Ishikawa (cell line): ENCODE data around the gene LRRC14B.

Experiments used
- CEBPB ChIP-seq: IDR thresholded peaks from 2 replicates; pipeline ENCODE4 v1.6.1; 2012
- CREB1 ChIP-seq: IDR thresholded peaks from 2 replicates; pipeline ENCODE4 v1.6.1; 2012; ENCODE audit warnings: low read depth
- EGR1 ChIP-seq: IDR thresholded peaks from 2 replicates; pipeline ENCODE4 v1.6.1; 2012
- EP300 ChIP-seq: IDR thresholded peaks from 2 replicates; pipeline ENCODE4 v1.6.1; 2012; ENCODE audit warnings: borderline replicate concordance
- FOXM1 ChIP-seq: IDR thresholded peaks from 2 replicates; pipeline ENCODE4 v1.6.1; 2012; ENCODE audit warnings: low read depth, borderline replicate concordance
- NFIC ChIP-seq: IDR thresholded peaks from 2 replicates; pipeline ENCODE4 v1.6.1; 2012
- RAD21 ChIP-seq: IDR thresholded peaks from 2 replicates; pipeline ENCODE4 v1.6.1; 2012; ENCODE audit warnings: low read depth
- TAF1 ChIP-seq: IDR thresholded peaks from 2 replicates; pipeline ENCODE4 v1.6.1; 2012; ENCODE audit warnings: low read depth, mild to moderate bottlenecking
- TCF12 ChIP-seq: IDR thresholded peaks from 2 replicates; pipeline ENCODE4 v1.6.1; 2012; ENCODE audit warnings: low read depth
- TEAD4 ChIP-seq: IDR thresholded peaks from 2 replicates; pipeline ENCODE4 v1.6.1; 2012
- YY1 ChIP-seq: IDR thresholded peaks from 2 replicates; pipeline ENCODE4 v1.6.1; 2012; ENCODE audit warnings: low read depth
- ZBTB7A ChIP-seq: IDR thresholded peaks from 2 replicates; pipeline ENCODE4 v1.6.1; 2012; ENCODE audit warnings: low read depth
- TF ChIP-seq, protein P1 (sequence below): IDR thresholded peaks from 2 replicates; pipeline ENCODE4 v1.6.1; 2012
- TF ChIP-seq, protein P2 (sequence below): IDR thresholded peaks from 2 replicates; pipeline ENCODE4 v1.6.1; 2012; ENCODE audit warnings: low read depth, mild to moderate bottlenecking
- TF ChIP-seq, protein P3 (sequence below): IDR thresholded peaks from 2 replicates; pipeline ENCODE4 v1.6.1; 2012

LRRC14B gene

DNA sequence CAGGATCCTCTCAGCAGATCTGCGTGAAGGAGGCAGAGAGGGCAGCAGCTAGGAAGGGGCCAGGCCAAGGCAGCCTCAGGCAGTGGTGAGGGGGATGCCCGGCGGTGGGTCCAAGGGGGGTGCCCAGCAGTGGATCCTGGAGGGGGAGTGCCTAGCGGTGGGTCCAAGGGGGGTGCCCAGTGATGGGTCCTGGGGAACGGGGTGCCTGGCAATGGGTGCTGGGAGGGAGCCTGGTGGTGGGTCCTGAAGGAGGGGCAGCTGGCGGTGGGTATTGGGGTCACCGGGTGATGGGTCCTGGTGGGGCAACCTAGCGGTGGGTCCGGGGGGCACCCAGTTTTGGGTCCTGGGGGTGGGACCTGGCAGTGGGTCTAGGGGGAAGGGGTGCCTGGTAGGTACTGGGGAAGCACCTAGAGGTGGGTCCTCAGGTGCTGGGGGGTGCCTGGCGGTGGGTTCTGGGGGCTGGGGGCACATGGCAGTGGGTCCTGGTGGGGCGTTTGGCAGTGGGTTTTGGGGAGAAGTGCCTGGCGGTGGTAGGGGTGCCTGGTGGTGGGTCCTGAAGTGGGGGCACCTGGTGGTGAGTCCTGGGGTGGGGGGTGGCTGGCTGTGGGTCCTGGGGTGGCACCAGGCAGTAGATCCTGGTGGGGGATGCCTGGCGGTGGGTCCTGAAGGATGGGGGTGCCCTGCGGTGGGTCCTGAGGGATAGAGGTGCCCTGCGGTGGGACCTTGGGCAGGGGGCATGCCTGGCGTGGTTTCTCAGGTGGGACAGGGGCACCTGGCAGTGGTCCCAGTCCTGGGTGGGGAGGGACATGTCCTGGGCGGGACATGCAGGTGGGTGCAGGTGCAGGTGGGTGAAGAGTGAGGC lies 1.9 kb downstream of the LRRC14B start:
- no peak for TF ChIP-seq TAF1
- TF ChIP-seq TEAD4, result no peak
- no peak for TF ChIP-seq TCF12
- TF ChIP-seq, protein P1, sequence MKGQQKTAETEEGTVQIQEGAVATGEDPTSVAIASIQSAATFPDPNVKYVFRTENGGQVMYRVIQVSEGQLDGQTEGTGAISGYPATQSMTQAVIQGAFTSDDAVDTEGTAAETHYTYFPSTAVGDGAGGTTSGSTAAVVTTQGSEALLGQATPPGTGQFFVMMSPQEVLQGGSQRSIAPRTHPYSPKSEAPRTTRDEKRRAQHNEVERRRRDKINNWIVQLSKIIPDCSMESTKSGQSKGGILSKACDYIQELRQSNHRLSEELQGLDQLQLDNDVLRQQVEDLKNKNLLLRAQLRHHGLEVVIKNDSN, result no peak
- TF ChIP-seq NFIC, result no peak
- no peak for TF ChIP-seq RAD21
- TF ChIP-seq YY1, result no peak
- no peak for TF ChIP-seq EP300
- no peak for TF ChIP-seq CREB1
- no peak for TF ChIP-seq CEBPB
- no peak for TF ChIP-seq FOXM1
- TF ChIP-seq, protein P2, sequence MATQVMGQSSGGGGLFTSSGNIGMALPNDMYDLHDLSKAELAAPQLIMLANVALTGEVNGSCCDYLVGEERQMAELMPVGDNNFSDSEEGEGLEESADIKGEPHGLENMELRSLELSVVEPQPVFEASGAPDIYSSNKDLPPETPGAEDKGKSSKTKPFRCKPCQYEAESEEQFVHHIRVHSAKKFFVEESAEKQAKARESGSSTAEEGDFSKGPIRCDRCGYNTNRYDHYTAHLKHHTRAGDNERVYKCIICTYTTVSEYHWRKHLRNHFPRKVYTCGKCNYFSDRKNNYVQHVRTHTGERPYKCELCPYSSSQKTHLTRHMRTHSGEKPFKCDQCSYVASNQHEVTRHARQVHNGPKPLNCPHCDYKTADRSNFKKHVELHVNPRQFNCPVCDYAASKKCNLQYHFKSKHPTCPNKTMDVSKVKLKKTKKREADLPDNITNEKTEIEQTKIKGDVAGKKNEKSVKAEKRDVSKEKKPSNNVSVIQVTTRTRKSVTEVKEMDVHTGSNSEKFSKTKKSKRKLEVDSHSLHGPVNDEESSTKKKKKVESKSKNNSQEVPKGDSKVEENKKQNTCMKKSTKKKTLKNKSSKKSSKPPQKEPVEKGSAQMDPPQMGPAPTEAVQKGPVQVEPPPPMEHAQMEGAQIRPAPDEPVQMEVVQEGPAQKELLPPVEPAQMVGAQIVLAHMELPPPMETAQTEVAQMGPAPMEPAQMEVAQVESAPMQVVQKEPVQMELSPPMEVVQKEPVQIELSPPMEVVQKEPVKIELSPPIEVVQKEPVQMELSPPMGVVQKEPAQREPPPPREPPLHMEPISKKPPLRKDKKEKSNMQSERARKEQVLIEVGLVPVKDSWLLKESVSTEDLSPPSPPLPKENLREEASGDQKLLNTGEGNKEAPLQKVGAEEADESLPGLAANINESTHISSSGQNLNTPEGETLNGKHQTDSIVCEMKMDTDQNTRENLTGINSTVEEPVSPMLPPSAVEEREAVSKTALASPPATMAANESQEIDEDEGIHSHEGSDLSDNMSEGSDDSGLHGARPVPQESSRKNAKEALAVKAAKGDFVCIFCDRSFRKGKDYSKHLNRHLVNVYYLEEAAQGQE, result no peak
- TF ChIP-seq, protein P3, sequence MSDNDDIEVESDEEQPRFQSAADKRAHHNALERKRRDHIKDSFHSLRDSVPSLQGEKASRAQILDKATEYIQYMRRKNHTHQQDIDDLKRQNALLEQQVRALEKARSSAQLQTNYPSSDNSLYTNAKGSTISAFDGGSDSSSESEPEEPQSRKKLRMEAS, result no peak
- no peak for TF ChIP-seq ZBTB7A

DNA sequence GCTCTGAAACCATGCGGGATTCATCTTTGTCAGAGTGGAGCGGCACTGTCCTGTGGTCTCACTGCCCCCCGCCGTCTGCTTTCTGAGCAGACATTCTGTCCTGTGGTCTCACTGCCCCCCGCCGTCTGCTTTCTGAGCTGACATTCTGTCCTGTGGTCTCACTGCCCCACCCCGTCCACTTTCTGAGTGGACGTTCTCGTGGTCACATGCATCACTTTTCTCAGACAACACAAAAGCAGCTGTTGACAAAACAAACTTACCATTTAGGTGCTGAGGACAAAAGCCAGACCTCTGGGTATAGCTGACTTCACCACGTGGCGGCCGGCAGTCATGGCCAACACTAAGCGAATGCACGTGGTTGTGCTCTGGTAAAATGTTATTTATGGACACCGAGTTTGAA lies 2.8 kb downstream of the LRRC14B start:
- TF ChIP-seq, protein P2, result no peak
- TF ChIP-seq, protein P1, result no peak
- no peak for TF ChIP-seq NFIC
- TF ChIP-seq RAD21, result no peak
- TF ChIP-seq, protein P3, result no peak
- TF ChIP-seq FOXM1, result no peak
- TF ChIP-seq CREB1, result no peak
- no peak for TF ChIP-seq TAF1
- TF ChIP-seq ZBTB7A, result no peak
- TF ChIP-seq CEBPB, result no peak
- TF ChIP-seq YY1, result no peak

DNA sequence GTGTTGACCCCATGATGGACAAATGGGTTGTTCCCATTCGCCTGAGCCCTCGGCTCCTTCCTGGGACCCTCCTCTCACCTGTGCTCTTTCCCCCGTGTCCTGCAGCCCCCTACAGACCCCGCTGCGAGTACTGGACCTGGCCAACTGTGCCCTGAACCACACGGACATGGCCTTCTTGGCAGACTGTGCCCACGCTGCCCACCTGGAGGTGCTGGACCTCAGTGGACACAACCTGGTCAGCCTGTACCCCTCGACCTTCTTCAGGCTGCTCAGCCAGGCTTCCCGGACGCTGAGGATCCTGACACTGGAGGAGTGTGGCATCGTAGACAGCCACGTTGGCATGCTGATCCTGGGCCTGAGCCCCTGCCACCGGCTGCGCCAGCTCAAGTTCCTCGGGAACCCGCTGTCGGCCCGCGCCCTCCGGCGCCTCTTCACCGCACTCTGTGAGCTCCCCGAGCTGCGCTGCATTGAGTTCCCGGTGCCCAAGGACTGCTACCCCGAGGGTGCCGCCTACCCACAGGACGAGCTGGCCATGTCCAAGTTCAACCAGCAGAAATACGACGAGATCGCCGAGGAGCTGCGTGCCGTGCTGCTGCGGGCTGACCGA lies 3.4 kb downstream of the LRRC14B start:
- TF ChIP-seq YY1 (no peak), ZBTB7A (no peak), TEAD4 (no peak), EGR1 (no peak)
- TF ChIP-seq, protein P2, result no peak
- TF ChIP-seq, protein P3, result no peak

DNA sequence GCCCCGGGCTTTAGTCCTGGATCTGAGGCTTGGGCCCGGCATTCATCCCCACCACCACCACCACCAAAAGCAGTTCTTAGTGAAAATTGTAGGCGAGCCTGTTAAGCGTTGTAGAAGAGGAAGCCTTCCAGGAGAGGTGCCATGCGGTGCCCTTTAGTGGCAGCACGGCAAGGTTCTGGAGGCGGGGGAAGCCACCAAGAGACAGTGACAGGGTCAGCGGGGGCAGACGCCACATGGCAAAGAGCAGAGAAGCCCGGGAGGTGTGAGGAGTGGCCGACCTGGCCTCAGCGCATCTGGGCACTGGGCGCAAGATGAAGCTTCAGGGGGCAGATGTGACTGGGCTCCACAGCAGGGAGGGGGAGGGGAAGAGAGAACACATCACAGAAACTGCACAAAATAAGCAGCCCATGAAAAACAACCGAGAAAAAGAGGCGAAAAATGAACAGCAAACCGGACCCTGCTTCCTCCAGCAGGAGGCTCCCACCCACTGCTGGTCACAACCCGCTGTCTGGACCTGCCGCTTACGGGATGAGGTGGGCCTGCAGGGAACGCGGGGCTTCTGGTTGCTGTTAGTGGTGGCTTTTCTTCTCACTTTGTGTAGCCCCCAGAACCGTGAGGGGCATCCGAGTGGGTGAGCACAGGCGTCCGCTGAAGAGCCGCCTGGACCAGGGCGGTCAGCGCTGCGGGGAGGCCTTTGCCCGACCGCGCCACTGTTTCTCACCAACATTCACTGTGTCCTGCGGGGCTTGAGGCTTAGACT lies 4.3 kb downstream of the LRRC14B start:
- TF ChIP-seq FOXM1 (no peak), NFIC (no peak), YY1 (no peak), TEAD4 (no peak), ZBTB7A (no peak), EP300 (no peak), TCF12 (no peak), RAD21 (no peak), CREB1 (no peak), CEBPB (no peak), EGR1 (no peak)
- TF ChIP-seq, protein P2, result no peak
- TF ChIP-seq, protein P3, result no peak
- TF ChIP-seq, protein P1, result no peak
